ENCODE measurements around the gene SPTB. TPM values are rescaled to one million over a fixed set of nuclear protein-coding genes. Genes with fewer than 3 reads are reported as not detected.

SPTB gene
- polyA plus RNA-seq, 1 experiment, result 0.01 TPM

DNA sequence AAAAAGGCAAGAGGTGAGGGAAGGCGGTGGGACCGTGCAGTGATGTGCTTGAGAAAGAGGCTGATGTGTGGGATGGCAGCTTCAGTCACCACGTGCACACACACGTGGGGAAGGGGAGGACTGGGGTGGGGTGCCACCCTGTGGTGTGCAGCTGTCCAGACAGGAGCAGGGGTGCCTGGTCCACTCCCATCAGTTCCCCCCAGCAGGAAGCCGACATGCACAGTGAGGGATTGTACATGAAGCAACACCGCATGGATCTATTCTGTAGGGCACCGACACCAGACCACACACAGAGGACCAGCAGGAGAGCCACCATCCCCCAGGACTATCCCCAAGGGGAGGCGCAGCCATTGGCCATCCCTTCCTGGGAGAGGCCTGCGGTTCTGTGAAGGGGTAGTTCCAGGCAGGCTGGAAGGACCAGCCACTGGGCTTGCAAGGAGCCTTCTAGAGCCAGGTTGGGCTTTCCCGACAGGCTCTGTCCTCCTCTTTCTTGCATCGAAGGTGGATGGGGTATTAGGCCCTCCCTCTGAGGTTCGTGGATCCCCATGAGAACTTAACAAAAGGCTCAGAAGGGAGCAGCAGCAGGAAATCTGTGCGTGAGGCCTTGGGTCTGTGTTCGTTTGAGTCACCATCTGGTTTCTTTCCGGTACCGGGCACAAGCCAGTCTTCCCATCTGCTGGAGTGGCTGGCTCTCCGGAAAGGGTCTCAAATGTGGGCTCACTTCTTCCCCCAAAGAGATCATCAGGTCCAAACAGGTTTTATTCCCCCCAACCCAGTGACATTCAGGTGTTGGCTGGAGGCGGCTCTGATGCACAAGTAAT lies 115.7 kb downstream of the SPTB start:
- no peaks in the 10 kb centered on the region for H3K9me3 ChIP-seq (ENCODE audit: control insufficient read depth, insufficient read depth, low read length)
- TF ChIP-seq, protein P1, sequence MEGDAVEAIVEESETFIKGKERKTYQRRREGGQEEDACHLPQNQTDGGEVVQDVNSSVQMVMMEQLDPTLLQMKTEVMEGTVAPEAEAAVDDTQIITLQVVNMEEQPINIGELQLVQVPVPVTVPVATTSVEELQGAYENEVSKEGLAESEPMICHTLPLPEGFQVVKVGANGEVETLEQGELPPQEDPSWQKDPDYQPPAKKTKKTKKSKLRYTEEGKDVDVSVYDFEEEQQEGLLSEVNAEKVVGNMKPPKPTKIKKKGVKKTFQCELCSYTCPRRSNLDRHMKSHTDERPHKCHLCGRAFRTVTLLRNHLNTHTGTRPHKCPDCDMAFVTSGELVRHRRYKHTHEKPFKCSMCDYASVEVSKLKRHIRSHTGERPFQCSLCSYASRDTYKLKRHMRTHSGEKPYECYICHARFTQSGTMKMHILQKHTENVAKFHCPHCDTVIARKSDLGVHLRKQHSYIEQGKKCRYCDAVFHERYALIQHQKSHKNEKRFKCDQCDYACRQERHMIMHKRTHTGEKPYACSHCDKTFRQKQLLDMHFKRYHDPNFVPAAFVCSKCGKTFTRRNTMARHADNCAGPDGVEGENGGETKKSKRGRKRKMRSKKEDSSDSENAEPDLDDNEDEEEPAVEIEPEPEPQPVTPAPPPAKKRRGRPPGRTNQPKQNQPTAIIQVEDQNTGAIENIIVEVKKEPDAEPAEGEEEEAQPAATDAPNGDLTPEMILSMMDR (IDR thresholded peaks at IDR 0.05; ENCODE audit: low read depth, low read length), result 0 out of 2 replicates have a peak, but pooled peaks have one; percentile 9
- no peak overlapping the region for H3K27ac ChIP-seq (ENCODE audit: low read depth, low read length)
- H3K4me3 ChIP-seq (ENCODE audit: low read depth, low read length), result no peak overlapping the region
- ChIA-PET POLR2A (interaction anchor here (1.1 kb wide), 1 partner anchor 260 kb away, joined by 5 read pairs; the partner anchor contains the start of gene ZBTB1), CTCF (interaction anchor here (0.6 to 1.7 kb wide), 15 partner anchors 9 to 420 kb away, joined by 3 to 24 read pairs (median 3); no protein-coding TSS in a partner anchor)
- H3K27me3 ChIP-seq (ENCODE audit: control insufficient read depth, insufficient read depth, low read length), result peaks cover 10% of the 10 kb centered on the region
- no peak for DNase-seq (ENCODE audit: low read depth, low spot score)

GRCh38 chr14:64763085-64763782 lies 116.5 kb downstream of the SPTB start:
- Histone ChIP-seq H3K27me3 (ENCODE audit: control insufficient read depth, insufficient read depth, low read length) (peaks cover 6% of the 10 kb centered on the region), H3K9me3 (ENCODE audit: control insufficient read depth, insufficient read depth, low read length) (no peaks in the 10 kb centered on the region), H3K4me3 (ENCODE audit: low read depth, low read length) (no peak overlapping the region), H3K27ac (ENCODE audit: low read depth, low read length) (no peak overlapping the region)
- TF ChIP-seq, protein P1 (IDR thresholded peaks at IDR 0.05; ENCODE audit: low read depth, low read length), result no peak
- no peak for DNase-seq (ENCODE audit: low read depth, low spot score)
- ChIA-PET CTCF (interaction anchor here (1.0 to 1.4 kb wide), 3 partner anchors 126 to 223 kb away, joined by 3 to 5 read pairs (median 3); partner anchors contain the start of gene HSPA2), POLR2A (interaction anchor here (1.2 to 1.4 kb wide), 2 partner anchors 59 to 258 kb away, joined by 4 to 5 read pairs; partner anchors contain the start of genes PLEKHG3 and ZBTB1)

- H3K4me3 ChIP-seq (ENCODE audit: low read depth, low read length), result peak overlapping the region; percentile 25
- ChIA-PET POLR2A (interaction anchor here (0.6 to 1.4 kb wide), 6 partner anchors 58 to 257 kb away, joined by 3 to 6 read pairs (median 4); partner anchors contain the start of genes PLEKHG3 and ZBTB1), CTCF (interaction anchor here (0.9 to 2.2 kb wide), 8 partner anchors 55 to 222 kb away, joined by 3 to 20 read pairs (median 4); partner anchors contain the start of gene HSPA2)
- H3K27me3 ChIP-seq (ENCODE audit: control insufficient read depth, insufficient read depth, low read length), result peaks cover 4% of the 10 kb centered on the region
- peak overlapping the region; percentile 82 for H3K27ac ChIP-seq (ENCODE audit: low read depth, low read length)
- H3K9me3 ChIP-seq (ENCODE audit: control insufficient read depth, insufficient read depth, low read length), result no peaks in the 10 kb centered on the region
- TF ChIP-seq, protein P1 (IDR thresholded peaks at IDR 0.05; ENCODE audit: low read depth, low read length), result no peak
- peak; percentile 93 for DNase-seq (ENCODE audit: low read depth, low spot score)
These were observed 117.4 kb downstream of the SPTB start for GRCh38 chr14:64762044-64763034.

GRCh38 chr14:64761441-64762043 lies 118.2 kb downstream of the SPTB start:
- no peak for DNase-seq (ENCODE audit: low read depth, low spot score)
- Histone ChIP-seq H3K27me3 (ENCODE audit: control insufficient read depth, insufficient read depth, low read length) (peaks cover 2% of the 10 kb centered on the region), H3K4me3 (ENCODE audit: low read depth, low read length) (no peak overlapping the region), H3K9me3 (ENCODE audit: control insufficient read depth, insufficient read depth, low read length) (no peaks in the 10 kb centered on the region), H3K27ac (ENCODE audit: low read depth, low read length) (peak overlapping the region; percentile 82)
- TF ChIP-seq, protein P1 (IDR thresholded peaks at IDR 0.05; ENCODE audit: low read depth, low read length), result peak; percentile 15
- POLR2A ChIA-PET, result interaction anchor here (0.6 to 1.4 kb wide), 6 partner anchors 58 to 257 kb away, joined by 3 to 6 read pairs (median 4); partner anchors contain the start of genes PLEKHG3 and ZBTB1
- CTCF ChIA-PET, result interaction anchor here (0.9 to 2.2 kb wide), 7 partner anchors 34 to 218 kb away, joined by 3 to 20 read pairs (median 4); no protein-coding TSS in a partner anchor

Measured in AG04450 (cell line).